ENCODE data around the gene SRRM2.

The SRRM2 gene

DNA sequence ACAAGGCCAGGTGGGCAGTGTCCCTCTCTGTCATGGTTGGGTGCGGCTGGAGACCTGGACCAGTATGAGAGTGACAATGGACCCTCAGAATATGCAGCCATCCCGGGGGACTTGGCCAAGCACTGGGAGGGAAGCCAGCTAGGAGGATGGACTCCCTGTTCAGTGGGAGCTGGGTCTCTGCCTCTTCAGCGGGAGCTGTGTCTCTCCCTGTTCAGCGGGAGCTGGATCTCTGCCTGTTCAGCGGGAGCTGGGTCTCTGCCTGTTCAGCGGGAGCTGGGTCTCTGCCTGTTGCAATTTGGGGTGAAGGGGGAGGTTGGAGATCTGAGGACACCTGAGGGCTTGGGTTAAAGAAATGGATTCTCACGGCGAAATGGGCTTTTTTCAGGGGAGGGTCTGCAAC, 38.7 kb downstream of the SRRM2 start:
- no peak for DNase-seq (ENCODE audit: low read depth in 3 of 3, low spot score in 1 of 3)

DNA sequence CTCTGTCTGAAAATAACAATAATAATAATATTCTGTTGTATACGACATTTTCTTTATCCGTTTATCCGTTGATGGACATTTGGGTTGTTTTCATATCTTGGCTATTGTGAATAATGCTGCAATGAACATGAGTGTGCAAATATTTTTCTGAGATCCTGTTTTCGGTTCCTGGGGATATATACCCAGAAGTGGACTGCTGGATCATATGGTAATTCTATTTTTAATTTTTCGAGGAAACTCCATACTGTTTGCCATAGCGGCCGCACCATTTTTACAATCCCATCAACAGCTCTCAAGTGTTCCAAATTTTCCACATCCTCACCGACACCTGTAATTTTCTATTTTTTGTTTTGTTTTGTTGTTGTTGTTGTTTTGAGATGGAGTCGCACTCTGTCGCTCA, 40.5 kb downstream of the SRRM2 start:
- DNase-seq (ENCODE audit: low read depth in 3 of 3, low spot score in 1 of 3): no peak

DNA sequence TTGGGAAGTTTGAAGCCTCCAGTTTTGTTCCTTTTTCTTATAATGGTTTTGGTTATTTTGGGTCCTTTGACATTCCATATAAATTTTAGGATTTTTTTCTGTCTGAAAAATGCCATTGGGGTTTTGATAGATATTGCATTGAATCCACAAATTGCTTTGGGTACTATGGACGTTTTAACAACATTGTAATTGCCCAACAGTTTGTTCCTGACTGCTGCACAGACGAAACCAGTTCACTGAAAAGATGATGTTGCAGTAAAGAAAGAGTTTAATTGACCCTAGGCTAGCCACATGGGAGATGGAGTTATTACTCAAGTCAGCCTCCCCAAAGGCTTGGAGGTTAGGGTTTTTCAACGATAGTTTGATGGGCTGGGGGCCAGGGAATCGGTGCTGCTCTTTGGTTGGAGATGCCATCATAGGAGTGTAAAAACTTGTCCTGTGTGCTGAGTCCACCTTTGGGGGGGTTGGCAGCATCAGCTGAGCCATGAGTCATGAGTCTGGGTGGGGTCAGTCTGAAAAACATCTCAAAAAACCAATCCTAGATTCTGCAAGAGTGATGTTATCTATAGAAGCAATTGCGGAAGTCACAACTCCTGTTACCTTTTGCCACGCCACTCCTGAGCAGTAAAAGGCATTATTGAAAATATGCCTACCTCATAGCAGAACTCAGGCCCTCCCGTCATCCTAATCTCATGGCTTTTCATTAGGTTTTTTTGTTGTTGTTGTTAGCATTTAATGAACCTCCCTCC, 43.1 kb downstream of the SRRM2 start:
- DNase-seq (ENCODE audit: low read depth in 3 of 3, low spot score in 1 of 3): no peak

DNA sequence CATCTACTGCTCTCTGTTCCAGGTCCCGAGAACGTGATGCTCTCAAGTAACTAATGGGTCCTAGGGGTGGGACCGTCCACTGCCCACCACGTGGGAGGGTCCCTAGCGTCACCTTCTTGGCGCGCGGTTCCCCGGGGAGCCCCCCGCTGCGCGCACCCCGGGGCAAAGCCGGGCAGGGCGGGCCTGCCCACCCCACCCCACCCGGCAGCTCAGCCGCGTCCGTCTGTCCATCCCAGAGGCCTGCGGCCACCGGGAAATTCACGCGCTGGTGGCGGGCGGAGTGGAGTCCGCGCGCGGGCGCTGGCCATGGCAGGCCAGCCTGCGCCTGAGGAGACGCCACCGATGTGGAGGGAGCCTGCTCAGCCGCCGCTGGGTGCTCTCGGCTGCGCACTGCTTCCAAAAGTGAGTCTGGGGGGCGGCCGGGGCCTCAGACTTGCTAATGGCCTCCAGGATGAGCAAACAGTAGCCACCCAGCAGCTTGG, 46.3 kb downstream of the SRRM2 start:
- DNase-seq (ENCODE audit: low read depth in 3 of 3, low spot score in 1 of 3): no peak

DNA sequence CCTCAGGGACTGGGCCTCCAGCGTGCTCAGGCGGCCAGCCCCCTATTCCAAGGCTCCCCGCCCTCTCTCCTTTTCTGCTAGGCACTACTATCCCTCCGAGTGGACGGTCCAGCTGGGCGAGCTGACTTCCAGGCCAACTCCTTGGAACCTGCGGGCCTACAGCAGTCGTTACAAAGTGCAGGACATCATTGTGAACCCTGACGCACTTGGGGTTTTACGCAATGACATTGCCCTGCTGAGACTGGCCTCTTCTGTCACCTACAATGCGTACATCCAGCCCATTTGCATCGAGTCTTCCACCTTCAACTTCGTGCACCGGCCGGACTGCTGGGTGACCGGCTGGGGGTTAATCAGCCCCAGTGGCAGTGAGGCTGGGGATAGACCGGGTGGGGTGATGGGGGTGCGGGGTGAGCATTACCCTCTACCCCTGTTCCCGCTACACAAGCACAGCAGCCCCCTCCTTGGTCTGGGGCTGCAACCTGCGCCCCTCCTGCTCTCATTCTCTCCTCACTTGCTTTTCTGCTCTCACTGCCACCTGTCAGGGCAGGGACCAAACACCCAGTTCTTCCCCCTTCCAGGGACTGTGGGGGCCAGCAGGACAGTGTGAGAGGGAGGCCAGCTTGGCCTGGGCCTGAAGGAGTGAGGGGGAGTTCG, 46.9 kb downstream of the SRRM2 start:
- no peak for DNase-seq (ENCODE audit: low read depth in 3 of 3, low spot score in 1 of 3)

DNA sequence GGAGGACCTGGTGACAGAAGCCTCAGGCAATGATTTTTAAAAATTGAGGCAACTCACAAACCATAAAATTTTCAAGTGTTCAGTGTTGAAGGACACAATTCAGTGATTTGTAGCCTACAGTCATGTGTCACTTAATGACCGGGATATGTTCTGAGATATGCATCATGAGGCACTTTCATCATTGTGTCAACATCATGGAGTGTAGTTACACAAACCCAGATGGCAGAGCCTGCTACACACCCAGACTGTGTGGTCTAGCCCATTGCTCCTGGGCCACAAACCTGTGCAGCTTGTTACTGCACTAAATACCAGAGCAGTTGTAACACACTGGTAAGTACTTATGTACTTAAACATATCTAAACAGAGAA, 47.4 kb downstream of the SRRM2 start:
- DNase-seq (ENCODE audit: low read depth in 3 of 3, low spot score in 1 of 3): no peak

DNA sequence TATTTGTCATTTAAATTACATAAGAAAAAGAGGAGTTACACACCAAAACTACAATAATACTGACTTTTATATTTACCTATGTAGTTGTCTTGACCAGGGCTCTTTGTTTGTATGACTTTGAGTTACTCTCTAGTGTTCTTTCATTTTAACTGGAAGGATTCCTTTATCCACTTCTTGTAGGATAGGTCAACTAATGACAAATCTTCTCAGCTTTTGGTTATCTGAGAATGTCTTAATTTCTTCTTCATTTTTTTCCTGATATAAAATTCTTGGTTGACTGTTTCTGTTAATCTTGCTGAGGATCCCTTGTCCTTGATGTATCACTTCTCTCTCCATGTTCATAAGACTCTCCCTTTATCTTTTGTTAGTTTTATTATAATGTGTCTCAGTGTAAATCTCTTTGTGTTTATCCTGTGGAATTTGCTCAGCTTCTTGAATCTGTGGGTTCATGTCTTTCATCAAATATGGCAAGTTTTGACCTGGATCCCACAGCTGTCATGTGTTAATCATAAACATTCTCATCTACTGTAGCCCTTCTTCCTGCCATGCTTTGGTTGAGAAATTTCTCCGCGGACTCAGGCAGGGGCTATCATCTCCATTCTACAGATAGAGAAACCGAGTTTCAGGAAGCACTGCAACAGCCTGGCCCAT, 51.2 kb downstream of the SRRM2 start:
- DNase-seq (ENCODE audit: low read depth in 3 of 3, low spot score in 1 of 3): no peak

DNA sequence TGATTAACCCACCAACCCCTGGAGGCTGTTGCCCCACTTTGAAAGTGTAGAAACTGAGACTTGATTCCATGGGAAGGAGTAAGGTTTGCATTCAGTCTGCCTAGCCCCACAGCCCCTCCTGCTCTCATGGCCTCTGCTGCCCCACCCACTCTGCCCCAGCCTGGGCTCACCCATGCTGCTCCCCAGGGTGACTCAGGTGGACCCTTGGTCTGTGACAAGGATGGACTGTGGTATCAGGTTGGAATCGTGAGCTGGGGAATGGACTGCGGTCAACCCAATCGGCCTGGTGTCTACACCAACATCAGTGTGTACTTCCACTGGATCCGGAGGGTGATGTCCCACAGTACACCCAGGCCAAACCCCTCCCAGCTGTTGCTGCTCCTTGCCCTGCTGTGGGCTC, 52.3 kb downstream of the SRRM2 start:
- no peak for DNase-seq (ENCODE audit: low read depth in 3 of 3, low spot score in 1 of 3)

DNA sequence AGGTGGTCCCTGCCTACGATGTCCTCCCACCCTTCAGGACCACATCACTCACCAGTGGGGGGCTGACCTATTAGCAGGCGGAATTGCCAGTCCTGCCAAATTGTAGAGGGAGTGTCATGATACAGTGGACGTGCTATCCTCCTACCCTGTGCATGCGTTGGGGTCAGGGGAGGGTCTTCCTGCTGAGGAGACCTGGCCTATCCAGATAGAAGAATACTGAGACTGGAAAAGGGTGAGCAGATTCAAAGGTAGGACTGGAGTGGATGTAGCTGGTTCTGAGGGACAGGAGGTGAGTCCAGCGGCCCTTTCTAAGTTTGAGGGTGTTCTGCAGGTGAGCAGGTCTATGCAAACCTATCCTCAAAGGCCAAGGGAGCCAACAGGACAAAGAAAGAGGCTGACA, 53.8 kb downstream of the SRRM2 start:
- no peak for DNase-seq (ENCODE audit: low read depth in 3 of 3, low spot score in 1 of 3)

DNA sequence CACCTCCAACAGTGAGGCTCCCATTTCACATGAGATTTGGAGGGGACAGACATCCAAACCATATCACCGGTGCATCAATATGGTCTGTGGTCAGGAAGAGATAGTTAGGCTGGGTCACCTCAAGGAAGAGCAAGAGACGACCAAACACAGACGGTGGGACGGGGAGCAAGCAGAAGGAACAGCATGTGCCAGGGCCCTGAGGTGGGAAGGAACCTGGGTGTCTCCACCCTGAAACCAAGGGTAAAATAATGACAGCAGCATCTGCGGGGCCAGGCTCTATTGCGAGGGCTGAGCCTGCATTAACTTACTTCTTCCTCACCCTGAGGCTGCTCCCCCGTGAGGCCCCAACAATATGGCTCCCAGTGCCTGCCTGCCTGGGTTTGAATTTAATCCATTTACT, 55.7 kb downstream of the SRRM2 start:
- DNase-seq (ENCODE audit: low read depth in 3 of 3, low spot score in 1 of 3): no peak

DNA sequence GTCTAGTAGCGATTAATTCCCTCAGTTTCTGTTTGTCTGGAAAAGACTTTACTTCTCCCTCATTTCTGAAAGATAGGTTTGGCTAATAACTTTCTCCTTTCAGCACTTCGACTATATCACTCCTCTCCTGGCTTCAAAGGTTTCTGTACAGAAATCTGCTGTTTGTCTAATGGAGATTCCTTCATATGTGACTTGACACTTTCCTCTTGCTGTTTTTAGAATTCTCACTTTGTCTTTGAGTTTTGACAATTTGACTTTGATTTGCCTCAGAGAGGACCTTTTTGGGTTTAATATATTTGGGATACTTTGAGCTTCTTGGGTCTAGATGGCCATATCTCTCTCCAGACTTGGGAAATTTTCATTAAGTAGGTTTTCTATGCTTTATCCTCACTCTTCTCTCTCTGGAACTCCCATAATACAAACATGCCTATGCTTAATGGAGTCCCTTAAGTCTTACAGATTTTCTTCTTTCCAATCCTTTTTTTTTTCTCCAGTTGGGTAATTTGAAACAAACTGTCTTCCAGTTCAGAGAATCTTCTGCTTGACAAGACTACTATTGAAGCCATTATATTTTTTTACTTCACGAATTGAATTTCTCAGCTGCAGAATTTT, 56.8 kb downstream of the SRRM2 start:
- no peak for DNase-seq (ENCODE audit: low read depth in 3 of 3, low spot score in 1 of 3)

DNA sequence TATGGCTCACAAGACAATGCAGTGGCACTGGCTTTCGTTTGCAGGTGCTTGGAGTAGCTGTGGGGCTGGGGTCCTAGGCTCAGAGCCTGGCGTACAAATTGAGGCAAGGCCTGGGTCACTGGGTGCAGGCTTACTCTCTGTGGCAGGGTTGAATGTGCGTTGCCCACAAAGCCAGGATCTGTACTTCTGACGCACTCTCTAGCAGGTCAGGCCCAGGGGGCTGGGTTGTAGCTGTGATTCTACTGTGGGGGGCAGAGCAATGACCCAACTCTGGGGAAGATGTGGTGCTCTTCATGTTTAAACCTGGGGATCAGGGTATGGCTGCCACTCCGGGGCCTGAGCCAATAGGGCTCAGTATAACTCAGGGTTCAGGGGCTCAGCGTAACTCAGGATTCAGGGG, 58.2 kb downstream of the SRRM2 start:
- no peak for DNase-seq (ENCODE audit: low read depth in 3 of 3, low spot score in 1 of 3)

DNA sequence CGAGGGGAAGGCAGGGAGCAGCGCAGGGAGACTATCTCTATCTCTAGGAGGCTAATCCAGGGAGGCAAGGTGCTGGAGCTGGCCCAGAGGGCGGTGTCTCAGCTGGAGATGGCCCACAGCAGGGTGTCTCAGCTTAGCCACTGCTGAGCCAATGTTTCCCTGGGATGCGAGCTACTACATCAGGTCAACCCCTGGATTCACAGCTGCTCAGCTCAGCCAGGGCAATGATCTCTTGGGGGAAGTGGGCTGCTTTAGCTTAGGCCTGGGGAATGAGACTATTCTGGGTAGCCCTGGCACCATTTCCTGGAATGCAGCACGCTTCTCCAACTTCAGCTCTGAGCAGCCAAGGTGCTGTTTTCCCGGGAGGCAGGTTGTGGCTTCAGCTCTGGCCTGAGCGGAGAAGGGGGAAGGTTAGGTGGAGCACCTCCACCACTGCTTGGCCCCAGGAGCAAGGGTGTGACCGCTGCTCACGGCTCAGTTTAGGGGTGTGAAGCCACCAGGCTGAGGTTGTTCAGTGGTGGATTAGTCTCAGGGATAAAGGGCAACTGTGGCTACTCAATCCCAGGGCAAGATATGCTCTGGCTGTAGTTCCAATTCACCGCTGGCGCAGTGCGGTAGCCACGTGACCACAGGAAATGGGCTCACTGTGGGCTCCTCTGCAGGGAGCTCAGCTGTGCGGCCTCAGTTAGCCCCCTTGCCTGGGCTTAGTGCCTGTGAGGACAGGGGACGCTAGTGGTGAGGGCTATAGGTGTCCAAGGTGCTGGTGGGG, 59.4 kb downstream of the SRRM2 start:
- no peak for DNase-seq (ENCODE audit: low read depth in 3 of 3, low spot score in 1 of 3)

DNA sequence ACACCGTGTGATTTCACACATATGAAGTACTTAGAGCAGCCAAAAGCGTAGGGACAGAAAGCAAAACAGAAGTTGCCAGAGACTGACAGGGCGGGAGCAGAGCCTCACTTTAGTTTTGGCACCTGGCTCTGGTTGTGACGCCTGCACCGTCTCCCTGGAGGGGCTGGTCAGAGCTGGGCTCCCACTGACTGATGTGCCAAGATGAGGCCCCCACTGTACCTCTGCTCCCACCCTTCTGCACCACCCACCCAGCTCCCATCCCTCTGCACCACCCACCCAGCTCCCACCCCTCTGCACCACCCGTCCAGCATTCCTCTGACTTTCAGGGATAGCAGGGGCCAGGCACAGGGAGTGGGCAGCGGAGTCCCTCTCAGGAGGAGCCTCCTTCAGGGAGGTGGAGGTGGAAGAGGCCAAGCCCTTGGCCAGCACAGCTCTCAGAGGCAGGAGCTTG, 61.4 kb downstream of the SRRM2 start:
- no peak for DNase-seq (ENCODE audit: low read depth in 3 of 3, low spot score in 1 of 3)

DNA sequence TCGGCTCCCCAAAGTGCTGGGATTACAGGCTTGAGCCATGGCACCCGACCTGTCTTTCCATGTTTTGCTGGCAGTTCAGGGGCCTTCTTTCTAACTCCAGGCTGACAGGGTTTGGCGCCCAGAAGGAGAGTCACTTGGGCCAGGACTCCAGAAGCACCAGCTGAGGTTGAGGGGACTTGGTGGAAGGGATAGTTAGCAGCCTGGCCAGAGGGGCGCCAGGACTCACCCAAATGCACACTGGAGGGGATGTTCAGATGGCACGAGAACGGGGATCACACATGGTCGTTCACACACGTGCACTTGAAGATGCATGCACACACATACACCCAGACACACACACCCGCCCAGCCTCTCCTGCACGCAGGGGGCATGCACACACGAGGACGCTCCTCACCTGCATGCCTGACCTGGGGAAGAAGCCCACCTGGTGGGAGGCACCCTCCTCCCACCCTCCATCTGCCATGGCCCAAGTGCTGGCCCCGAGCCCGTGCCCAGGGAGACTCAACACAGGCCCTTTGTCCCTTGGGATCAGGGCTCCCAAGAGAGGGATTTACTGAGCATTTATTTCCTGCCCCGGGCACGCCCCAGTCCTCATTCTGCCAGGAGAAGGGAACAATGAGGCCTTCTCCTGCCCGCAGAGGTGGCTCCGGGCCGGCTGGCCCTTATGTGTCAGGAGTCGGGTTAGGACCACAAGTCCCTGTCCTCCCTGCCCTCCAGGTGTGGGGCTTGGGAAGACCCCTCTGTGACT, 62.3 kb downstream of the SRRM2 start:
- no peak for DNase-seq (ENCODE audit: low read depth in 3 of 3, low spot score in 1 of 3)

DNA sequence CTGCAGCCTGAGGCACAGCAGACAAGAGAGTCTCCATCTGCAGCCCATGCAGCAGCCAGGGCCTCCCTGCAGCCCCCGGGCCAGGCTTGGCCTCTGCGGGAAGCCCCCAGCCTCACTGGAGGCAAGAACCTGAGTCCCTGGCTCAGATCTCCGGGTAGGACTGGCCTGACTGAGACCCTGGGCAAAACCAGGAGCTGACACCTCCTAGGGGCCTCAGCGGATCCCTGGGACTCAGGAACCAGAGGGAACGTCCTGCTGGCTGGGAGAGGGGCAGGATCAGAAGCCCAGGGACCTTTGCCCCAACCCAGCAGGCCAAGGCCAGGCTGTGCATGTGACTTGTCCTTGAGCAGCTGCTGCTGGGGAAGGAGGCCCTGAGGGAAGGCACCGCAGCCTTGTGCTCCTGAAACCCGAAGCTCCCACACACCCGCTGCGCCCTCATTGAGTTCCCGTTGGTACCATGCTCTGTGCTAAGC, 62.9 kb downstream of the SRRM2 start:
- no peak for DNase-seq (ENCODE audit: low read depth in 3 of 3, low spot score in 1 of 3)

DNA sequence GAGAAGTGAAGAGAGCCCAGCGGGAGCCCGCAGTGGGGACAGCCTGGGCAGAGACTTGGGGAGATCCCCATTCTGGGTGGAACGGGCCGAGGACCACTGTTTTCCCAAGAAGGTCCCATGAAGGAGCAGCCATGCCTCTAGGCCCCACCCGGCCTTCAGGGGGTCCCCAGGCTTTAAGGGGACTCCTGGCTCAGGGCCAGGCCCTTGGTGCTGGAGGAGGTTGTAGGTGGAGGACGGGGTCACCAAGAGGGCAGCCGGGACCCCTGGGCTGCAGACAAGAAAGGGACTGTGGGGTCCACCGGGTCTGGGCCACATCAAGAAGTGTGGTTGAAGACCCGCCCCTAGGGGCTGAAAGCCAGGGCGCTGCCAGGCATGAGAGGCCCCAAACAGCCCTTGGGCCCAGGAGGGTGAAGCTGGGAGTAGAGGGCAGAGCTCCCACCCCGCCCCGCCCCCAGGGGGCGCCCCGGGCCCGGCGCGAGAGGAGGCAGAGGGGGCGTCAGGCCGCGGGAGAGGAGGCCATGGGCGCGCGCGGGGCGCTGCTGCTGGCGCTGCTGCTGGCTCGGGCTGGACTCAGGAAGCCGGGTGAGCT, 64.4 kb downstream of the SRRM2 start, which contains the start of gene PRSS21:
TSS of gene PRSS21 (plus strand) at position 487 of the 589 bp plus-strand sequence. CDS start at position 519, 32 bp downstream.
- peak in 1 of 3 donors; percentile 17 for DNase-seq (ENCODE audit: low read depth in 3 of 3, low spot score in 1 of 3)

DNA sequence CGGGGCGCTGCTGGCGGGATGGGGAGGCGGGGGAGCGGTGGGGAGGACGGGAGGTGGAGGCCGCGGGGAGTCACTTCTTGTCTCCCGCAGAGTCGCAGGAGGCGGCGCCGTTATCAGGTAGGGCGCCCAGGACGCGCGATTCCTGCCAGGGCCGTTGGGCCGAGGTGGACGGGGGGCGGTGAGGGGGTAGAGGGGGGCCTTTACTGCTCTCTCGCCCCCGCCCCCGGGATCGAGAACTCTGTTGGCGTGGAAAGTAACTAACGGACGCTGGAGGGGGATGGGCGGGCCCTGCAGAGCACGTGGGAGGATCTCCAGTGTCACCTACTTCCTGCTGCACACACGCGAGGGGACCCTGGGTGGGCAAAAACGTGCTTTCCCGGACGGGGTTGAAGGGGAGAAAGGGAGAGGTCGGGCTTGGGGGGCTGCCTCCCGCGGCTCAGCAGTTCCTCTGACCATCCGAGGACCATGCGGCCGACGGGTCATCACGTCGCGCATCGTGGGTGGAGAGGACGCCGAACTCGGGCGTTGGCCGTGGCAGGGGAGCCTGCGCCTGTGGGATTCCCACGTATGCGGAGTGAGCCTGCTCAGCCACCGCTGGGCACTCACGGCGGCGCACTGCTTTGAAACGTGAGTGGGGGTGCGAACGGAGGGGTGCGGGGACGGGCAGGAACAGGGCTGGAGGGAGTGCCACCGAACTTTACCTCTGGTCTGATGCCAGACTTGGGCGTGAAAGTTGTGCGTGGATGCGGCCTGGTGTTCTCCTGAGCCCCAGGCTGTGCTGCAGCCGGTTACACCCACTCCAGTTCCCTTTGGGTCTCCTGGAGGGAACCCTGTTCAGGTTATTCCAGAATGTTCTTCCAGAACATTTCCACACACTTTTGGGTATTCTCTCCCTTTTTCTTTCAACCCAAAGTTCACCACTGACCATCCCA, 65.2 kb downstream of the SRRM2 start:
- DNase-seq (ENCODE audit: low read depth in 3 of 3, low spot score in 1 of 3): no peak

Data from stimulated activated CD4-positive, alpha-beta T cell treated with anti-CD3 and anti-CD28 coated beads, TNF-alpha, amount 100 ng/mL, for 1 hour (primary cell).